Activated CD4-positive, alpha-beta T cell treated with anti-CD3 and anti-CD28 coated beads for 48 hours (primary cell): ENCODE results near the gene DRAP1.

ENCODE experiments used
- DNase-seq: peaks from one replicate; pipeline ENCODE4 v3.0.0-alpha.2; 2020

DRAP1 gene

DNA sequence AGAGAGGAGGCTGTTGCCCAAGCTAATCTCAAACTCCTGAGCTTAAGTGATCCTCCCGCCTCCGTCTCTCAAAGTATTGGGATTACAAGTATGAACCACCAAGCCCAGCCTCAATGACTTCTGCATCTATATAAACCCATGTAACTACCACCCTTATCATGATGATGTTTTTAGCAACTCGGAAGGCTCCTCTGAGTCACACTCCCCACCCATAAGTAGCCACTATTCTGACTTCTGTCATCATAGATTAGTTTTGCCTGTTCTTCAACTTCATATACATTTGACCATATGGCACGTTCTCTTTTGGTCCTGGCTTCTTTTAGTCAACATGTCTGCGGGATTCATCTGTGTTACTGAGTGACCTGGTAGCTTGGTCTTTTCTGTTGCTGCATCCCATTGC, 12.6 kb upstream of the DRAP1 start:
- no peak for DNase-seq

DNA sequence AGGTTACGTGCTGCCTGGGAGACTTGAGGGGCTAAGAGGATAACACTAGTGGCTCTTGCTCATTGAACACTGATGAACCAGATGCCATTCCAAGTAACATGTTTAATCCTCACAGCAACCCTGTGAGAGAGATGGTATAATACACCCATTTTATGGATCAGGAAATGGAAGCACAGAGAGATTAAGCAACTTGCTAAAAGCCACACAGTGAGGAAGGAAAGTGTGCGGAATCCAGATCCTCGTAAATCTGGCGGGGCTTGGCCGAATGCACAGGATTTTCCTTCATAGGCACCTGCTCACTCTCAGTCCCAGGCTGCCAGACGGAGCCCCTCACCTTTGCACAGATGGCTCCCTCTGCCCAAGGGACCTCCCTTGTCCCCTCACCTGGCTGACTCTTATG, 11.3 kb upstream of the DRAP1 start:
- no peak for DNase-seq

DNA sequence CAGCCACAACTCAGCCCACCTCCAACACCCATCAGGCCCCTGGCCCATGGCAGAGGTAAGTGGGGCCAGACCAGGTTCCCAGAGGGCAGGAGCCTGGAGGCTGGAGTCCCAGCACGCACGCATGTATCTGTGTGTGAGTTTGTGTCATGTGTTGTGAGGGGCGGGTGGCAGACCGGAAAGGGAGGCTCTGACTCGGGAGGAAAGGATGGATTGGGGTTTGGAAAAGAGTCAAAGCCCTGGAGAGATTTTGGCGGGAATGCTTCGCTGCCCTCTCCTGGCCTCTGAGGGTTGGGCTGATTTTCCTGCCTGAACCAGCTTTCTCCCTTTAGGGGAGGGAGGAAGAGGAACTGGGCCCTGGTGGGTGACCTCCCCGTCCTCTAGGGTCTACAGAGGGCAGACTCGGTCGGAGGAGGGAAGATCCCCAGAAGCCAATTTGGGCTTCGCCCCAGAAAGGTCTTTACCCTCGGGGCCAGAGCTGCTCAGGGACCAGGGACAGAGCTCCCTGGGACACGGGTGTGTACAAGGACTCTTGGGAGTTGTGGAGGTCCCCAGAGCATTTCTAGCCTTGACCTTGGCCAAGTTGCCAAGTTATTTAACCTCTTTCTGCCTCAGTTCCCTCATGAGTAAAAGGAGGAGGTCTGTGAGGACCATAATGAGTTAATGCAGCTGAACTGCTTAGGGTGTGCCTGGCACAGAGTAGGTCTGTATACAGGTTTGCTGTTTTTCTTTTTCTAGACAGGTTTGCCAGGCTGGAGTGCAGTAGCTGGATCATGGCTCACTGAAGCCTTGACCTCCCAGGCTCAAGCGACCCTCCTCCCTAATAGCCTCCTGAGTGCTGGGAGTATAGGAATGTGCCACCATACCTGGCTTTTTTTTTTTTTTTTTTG, 7.3 kb upstream of the DRAP1 start:
- no peak for DNase-seq

DNA sequence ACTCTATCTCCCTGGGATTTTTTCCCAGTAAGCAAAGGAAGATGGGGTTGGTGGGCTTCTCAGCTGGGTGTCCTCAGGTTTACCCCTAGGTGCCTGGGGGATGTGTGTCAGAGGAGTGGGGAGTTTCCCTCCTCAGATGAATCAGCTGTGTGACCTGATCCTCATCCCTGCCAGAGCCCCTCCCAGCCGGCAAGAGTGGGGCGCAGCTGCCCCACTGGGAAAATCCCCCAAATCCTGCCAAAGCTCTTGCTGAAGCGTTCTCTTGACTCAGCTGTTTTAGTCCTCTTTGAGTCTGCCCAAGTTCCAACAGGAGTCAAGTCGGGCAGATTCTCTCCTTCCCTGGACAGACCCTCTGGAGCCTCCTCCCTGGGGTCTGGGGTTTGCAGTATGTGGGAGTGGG, 6.4 kb upstream of the DRAP1 start:
- DNase-seq, result no peak

DNA sequence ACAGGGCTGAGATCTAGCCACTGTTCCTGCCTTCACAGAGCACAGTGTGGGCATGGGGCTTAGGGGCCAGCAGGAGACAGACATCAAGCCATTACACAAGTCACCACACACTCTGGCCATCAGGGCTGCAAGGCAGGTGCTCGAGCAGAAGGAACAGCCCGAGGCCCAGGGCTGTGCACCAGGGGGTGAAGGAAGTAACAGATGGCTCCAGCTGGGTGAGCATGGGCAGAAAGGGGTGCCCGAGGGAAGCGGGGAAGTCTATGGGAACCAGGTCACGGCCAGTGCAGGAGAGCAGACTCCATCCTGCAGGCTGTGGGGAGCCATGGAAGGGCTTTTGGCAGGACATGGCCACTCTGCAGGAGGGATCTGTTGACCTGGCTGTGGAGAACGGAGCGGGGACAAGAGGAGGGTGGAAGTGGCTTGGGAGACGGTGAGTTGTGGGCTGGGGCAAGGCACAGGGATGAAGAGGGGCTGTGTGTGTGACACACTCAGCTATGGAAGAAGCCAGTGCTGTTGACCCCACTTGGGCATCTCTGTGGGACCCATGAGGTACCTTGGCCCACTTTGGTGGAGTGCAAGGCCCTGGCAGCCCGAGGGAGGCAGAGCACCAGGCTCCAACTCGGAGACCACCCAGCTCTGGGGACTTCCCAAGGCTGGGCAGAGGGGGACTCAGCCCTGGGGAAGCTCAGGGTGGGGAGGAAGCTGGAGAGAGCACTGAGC, 4.0 kb upstream of the DRAP1 start:
- no peak for DNase-seq

DNA sequence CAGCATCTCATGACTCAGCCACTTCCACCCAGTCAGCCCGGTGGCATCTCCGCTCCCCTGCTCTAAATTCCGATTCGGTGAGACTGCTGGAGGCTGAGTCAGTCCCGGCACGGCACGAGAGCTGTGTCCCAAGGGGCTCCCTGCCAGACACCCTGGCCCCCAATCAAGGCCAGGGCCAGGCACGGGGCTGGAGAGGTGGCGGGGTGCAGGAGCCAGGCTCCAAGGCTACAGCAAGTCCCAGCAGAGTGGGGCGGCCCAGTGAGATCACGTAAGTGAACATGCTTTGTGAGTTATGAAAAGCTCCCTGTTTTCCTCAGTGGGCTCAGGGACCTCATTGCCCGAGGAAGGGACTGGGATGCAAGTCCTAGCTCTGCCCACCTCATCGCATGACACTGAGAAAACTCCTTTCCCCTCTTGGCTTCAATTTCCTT, 3.4 kb upstream of the DRAP1 start:
- DNase-seq, result no peak

DNA sequence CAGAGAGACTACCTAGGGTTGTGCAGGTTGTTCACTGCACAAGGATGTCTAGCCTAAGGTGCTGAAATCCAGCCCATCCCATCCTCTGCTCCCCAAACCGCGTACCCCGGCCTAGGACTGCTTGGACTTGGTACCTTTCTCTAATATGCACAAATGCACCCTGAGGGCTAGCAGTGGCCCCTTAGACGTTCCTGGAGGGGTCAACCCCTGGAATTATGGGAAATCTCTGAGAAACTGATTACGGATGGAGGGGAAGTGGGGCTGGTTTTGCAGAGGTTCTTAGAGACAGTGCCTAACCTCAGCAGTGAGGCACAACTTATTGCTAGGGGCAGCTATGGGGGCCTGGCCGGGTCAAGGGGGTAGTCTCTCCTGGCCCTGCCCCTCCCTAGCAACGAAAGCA, 2.8 kb upstream of the DRAP1 start:
- no peak for DNase-seq

DNA sequence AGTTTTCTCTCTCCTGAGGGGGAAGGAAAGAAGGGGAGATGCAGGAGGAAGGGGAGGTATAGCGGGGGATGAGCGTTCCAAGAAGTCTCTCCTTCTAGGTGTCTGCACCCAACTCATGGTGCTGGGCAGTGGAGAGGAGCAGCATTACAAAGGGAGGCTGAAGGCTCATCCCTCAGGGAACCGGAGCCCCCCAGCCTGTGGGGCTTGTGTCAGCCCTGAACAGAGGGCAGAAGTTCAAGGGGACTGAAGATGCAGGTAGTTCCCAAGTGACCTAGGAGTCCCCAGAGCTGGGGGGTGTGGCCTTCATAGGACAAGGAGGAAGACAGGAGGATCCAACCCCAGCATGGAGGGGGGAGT, 2.2 kb upstream of the DRAP1 start:
- no peak for DNase-seq

DNA sequence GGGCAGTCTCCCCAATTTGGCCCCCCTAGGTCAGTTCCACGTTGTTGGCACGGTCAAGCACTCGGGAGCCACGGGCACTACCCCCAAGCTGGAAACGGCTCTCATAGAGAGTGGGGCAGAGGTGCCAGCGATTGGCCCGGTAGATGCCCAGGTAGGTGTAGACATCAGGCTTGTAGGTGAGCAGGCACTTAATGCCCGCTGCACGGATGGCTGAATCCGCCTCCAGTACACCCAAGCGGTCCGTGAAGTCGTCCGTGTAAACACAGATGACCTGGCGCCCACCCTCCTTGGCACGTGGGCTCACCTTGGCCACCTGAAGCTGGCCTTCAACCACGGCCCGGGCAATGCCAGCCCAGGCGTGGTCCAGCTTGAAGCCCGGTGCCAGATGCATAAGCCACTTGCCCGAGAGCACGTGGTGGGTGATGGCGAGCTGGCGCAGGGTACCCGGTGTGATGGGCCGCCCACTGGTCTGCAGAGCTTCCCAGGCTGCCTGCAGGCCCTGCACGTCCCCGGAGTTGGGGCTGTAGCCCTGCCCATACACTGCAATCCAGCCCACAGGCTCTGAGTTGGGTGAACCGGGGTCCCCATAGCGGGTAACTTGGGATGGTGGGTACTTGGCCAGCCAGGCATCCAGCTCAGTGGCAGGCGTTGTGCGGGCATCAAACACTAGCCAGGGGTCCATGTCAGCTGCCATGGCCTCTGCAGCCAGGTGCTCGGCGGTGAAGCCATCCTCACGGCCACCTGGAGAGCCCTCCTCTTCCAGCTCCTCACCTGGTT, 1.6 kb upstream of the DRAP1 start:
- DNase-seq, result no peak

DNA sequence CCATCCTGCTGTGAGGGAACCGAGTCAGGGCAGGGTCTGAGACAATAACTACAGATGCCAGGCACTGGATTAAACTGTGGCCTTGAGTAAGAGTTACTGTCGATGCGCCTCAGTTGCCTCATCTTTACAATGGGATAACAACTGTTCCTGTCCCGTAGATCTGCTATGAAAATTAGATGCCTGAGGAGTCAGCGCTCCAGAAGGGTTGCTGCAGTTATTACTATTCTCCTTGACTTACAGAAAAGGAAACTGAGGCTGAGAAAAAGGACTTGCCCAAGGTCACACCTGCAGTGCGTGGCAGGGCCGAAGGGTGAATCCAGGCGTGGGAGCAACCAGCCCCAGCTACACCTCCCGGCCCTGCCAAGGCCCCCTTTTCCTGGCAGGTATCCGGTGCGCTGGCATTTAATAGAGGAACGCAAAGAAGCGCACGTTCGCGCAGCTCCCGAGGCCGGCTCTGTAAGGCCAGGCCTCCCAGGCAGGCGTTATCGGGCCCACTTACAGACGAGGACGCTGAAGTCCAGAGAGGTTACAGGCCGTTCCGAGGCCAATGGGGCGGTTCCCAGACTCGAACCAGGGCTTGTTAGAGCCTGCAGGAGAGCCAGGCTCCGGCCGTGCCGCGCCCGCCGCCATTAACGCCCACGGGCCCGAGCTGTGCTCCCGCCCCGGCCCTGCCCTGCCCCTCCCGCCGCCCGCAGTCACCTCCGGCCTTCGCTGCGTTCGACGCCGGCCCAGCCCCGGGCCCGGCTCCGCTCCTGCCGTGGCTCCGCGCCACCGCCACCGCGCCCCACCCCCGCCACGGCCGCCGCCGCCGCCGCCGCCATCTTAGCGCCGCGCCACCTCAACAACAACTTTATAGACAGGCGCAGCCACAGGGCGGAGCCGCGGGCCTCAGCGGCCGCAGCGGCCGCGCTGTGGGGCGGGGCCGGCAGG, 750 bp upstream of the DRAP1 start, which contains the start of gene C11orf68:
Gene C11orf68, minus strand, starts transcription at position 852 of the 930 bp plus-strand sequence. Its CDS starts 31 bp downstream, at position 821.
- DNase-seq, result no peak

DNA sequence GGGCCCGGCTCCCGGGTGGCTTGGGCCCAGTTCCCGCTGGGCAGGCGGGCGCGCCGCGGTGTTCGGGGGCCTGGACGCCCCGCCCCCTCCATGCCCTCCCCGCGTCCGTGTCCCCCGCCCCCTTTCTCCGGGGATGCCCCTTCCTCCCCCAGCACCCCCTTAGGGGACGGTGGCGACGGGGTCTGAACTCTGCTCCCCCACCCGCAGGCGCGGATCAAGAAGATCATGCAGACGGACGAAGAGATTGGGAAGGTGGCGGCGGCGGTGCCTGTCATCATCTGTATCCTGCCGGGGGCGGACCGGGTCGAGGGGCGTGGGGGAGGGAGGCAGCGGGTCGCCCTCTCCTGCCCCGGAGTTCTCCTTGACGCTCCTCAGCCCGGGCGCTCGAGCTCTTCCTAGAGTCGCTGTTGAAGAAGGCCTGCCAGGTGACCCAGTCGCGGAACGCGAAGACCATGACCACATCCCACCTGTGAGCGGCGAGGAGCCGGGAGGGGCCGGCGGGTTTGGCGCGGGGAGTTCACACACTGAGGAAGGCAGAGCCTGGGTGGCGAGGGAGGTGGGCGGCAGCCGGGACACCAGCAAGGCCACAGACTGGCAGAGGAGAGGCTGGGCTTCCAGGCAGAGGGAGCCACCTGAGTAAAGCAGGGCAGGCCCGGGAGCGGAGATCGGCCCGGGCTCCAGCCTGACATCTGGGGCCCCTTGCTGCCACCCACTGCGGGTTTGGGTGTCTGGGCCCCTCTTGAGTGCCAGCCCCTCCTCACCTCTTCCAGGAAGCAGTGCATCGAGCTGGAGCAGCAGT, 546 bp downstream of the DRAP1 start:
- peak; percentile 70 for DNase-seq

DNA sequence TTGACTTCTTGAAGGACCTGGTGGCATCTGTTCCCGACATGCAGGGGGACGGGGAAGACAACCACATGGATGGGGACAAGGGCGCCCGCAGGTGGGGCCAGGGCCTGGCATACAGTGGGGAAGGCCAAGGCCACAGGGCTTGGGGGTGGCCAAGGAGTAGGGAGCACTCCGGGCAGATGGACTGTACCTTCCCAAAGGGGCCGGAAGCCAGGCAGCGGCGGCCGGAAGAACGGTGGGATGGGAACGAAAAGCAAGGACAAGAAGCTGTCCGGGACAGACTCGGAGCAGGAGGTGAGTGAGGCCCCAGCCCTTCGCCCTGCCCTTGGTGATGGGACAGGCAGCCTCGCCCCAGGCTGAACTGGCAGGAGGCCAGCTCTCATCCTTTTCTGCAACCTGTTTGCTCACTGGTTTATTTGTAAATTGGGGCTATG, 1.2 kb downstream of the DRAP1 start:
- no peak for DNase-seq

DNA sequence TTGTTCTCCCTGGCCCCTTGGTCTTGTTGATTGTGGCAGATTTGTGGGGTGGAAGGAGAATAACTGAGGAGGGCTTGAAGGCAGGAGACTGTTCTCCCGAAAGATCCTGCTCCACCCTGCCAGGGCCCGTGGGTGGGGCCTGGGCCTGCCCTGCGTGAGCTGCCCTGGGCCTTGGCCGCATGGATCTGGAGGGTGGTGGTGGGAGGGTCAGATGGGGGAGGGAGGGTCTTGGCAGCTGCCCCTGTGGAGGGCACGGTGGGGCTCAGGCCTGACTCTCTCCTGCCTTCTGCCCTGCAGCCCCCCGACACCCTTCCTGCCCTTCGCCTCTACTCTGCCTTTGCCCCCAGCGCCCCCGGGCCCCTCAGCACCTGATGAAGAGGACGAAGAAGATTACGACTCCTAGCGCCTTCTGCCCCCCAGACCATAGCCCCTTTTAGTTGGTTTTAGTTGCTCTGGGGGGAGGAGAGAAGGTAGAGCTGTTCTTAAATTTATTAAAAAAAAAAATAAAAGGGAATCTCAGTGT, 1.9 kb downstream of the DRAP1 start:
- no peak for DNase-seq

DNA sequence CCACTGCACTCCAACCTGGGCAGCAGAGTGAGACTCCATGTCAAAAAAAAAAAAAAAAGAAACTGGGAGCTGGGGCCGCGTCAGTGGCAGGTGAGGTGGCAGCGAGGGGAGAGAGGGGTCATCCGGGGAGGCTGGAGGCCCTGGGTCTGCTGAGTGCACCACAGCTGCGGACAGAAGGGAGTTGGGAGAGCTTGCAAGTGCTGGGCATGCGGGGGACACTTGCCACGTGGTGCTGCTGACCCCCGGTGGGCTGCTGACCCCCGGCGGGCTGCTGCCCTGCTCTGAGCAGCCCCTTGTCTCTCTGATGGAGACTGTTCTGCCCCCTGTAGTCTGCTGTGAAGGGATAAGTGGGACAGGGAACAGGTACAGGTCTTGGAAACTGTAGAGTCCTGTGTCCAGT, 2.6 kb downstream of the DRAP1 start:
- no peak for DNase-seq

DNA sequence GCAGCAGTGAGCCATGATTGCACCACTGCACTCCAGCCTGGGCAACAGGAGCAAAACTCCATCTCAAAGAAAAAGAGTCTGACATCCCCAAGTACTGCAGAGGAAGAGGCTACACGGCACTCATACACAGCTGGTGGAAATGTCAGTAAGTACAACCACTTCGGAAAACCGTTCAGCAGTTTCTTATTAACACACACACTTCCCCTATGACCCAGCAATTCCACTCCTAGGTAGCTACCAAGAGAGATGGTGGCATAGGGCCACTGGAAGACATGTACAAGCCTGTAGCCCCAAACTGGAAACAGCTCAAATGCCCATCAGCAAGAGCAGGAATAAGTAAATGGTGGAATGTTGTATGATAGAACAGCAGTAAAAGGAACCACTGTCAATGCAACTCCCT, 3.3 kb downstream of the DRAP1 start:
- no peak for DNase-seq

DNA sequence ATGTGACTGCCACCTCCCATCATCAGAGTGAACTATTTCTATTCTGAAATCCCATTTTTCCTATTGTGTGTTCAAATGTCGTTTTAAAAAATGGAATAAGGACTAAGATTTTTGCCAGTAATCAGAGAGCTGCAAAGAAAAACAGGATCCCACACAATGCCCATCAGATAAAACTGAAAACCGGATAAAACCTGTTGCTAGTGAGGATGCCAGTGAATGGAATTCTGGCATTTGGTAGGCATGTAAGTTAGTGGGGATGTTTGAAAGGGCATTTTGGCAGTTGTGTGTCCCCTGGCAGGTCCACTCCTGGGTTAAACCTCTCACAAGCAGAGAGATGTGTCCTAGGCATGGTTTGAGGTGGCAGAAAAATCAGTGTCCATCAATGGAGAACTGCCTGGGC, 6.2 kb downstream of the DRAP1 start:
- no peak for DNase-seq

DNA sequence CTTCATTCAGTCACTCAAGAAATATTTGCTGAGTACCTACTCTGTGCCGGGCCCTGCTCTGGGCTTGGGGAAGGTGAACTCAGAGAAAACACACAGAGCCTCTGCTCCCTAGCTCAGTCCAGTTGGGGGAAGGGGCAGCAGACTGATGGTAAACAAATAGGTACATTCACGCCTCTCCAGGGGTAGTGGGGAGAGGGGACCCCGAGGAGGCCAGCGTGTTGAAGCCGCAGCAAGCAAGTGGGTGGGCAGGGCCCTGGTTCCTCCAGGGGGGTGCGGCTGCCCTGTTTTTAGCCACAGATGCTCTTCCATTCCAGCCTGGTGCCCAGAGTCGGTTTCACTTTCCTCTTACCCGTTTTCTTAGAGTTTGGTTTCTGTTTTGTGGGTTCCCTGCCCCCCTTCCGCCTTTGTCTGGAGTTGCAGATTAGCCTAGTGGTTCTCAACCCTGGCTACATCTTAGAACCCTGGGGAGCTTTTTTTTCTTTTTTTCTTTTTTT, 8.7 kb downstream of the DRAP1 start:
- peak; percentile 83 for DNase-seq

DNA sequence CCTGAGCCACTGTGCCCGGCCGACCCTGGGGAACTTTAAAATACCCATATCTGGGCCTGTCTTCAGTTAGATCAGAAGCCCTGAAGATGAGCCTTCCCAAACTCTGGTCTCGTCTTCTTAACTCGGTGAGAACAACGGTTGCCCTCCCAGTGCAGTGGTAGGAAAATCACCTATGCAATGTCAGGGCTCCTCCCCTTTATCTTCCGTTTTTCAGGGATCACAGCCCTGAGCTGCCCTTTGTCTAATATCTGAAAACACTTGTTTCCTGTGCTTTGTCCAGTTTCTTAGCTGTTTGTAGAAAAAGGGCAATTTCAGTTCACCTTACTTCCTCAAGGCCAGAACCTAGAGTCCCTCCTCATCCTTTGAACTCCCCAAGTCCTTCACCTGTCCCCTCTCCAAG, 9.4 kb downstream of the DRAP1 start:
- no peak for DNase-seq

DNA sequence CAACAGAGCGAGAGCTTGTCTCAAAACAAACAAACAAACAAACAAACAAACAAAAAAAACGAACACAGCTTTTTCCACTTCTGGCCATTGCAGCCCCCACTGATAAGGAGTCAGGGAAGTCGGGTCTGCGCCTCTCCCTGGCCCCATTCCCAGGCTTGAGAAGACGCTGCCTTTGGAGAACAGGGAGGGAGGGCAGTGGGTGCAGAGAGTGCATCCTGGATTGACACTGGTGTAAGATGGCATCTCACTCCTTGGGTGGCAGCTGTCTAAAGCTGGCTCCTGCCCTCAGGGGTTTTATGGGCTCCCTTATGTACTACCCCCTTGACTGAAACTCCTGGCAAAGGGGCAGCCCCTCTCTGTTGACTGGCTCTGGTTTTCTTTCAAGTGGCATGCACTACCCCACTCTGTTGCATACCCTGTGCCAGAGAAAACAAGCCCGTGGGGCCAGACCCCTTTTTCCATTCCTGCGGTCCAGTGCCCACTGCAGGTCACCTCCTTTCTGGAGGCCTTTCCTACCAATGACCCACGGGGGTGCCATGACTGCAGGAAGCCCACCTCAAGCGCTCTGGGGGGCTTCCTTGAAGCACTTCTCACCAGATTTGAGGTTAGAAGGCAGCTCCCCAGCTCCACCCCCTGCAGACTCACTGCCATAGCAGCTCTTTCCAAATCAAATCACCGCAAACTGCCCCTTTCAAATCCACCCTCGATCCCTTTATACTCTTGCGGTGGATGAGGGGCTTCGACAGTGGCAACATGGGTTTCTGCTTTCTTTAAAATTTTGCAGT, 12.7 kb downstream of the DRAP1 start:
- no peak for DNase-seq

DNA sequence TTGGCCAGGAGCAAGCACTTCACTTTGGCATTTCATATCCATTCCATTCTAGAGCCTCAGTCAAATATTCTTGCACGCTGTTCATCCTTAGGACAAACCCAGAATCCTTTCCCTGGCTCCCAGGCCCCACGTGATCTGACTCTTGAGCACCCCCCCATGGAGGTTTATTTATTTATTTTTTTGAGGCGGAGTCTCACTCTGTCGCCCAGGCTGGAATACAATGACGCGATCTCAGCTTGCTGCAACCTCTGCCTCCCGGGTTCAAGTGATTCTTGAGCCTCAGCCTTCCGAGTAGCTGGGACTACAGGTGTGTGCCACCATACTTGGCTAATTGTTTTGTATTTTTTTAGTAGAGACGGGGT, 13.3 kb downstream of the DRAP1 start:
- DNase-seq, result no peak
